K562 (cell line): ENCODE measurements around the gene PPP1R3E. TPM values are rescaled to one million over a fixed set of nuclear protein-coding genes. Genes with fewer than 3 reads are reported as not detected.

ENCODE experiments used
- BRD9 ChIP-seq: fragments of 450-650 bp; IDR thresholded peaks from 2 replicates; pipeline ENCODE4 v1.6.1; 2018; ENCODE audit warnings: low read depth; ENCODE audit not compliant: partially characterized antibody
- CBX8 ChIP-seq: fragments of 200-600 bp; sonication (generic); IDR thresholded peaks from 2 replicates; pipeline ENCODE4 v1.6.1; 2012; ENCODE audit warnings: borderline replicate concordance, mixed run types, low read depth, mild to moderate bottlenecking, moderate library complexity, mixed read lengths, low read length, control low read depth, inconsistent platforms; ENCODE audit not compliant: poor library complexity, severe bottlenecking; ENCODE audit errors: extremely low read depth
- ELF4 ChIP-seq: fragments of 450-650 bp; formaldehyde crosslinking; IDR thresholded peaks from 2 replicates; pipeline ENCODE4 v1.4.0; 2022; ENCODE audit warnings: missing genetic modification characterization
- GATAD2B ChIP-seq: fragments of 450-650 bp; IDR thresholded peaks from 2 replicates; pipeline ENCODE4 v1.6.1; 2017; ENCODE audit warnings: mild to moderate bottlenecking, borderline replicate concordance
- MEF2A ChIP-seq: IDR thresholded peaks from 2 replicates; pipeline ENCODE4 v1.6.1; 2011; ENCODE audit warnings: low read depth, mild to moderate bottlenecking, low read length, moderate library complexity; ENCODE audit not compliant: control insufficient read depth
- MTA3 ChIP-seq: fragments of 450-650 bp; formaldehyde crosslinking; IDR thresholded peaks from 2 replicates; pipeline ENCODE4 v1.6.1; 2017; ENCODE audit warnings: mild to moderate bottlenecking, borderline replicate concordance
- MYNN ChIP-seq, 2 experiments: sonication (generic); formaldehyde crosslinking in 1 of 2; IDR thresholded peaks; 2 replicates each; pipeline versions ENCODE4 v1.5.0 to v1.6.1; 2016 to 2020; ENCODE audit warnings: antibody characterized with exemption in 1 of 2, missing genetic modification reagents in 1 of 2
- PHB2 ChIP-seq: fragments of 450-650 bp; IDR thresholded peaks from 2 replicates; pipeline ENCODE4 v1.6.1; 2017; ENCODE audit warnings: low read depth
- POLR2B ChIP-seq: fragments of 450-650 bp; IDR thresholded peaks from 2 replicates; pipeline ENCODE4 v1.6.1; 2018; ENCODE audit warnings: low read depth; ENCODE audit not compliant: partially characterized antibody
- RHOXF2B ChIP-seq: fragments of 250-450 bp; sonication (Bioruptor Pico); conservative IDR thresholded peaks from 2 replicates; pipeline ENCODE4 v1.5.1; 2021
- SAFB2 ChIP-seq: fragments of 200-400 bp; formaldehyde crosslinking; IDR thresholded peaks from 2 replicates; pipeline ENCODE4 v1.6.1; 2018; ENCODE audit warnings: borderline replicate concordance, low read length, low read depth, moderate library complexity; ENCODE audit not compliant: severe bottlenecking
- SMAD1 ChIP-seq: fragments of 150-350 bp; IDR thresholded peaks from 2 replicates; pipeline ENCODE4 v1.6.1; 2014; ENCODE audit warnings: low read length, low read depth; ENCODE audit not compliant: partially characterized antibody
- SOX6 ChIP-seq: fragments of 450-650 bp; IDR thresholded peaks from 2 replicates; pipeline ENCODE4 v1.6.1; 2014; ENCODE audit warnings: mild to moderate bottlenecking
- TAF1 ChIP-seq: IDR thresholded peaks from 2 replicates; pipeline ENCODE4 v1.6.1; 2011; ENCODE audit warnings: mild to moderate bottlenecking, low read length, moderate library complexity; ENCODE audit not compliant: insufficient read depth, control insufficient read depth, severe bottlenecking; ENCODE audit errors: extremely low read depth
- ZC3H11A ChIP-seq: IDR thresholded peaks from 2 replicates; pipeline ENCODE4 v1.6.1; 2012; ENCODE audit warnings: low read depth, low read length, improper control_type of control experiment
- ZNF143 ChIP-seq: sonication (generic); formaldehyde crosslinking; IDR thresholded peaks from 2 replicates; pipeline ENCODE4 v1.9.0; 2022; ENCODE audit warnings: mild to moderate bottlenecking, missing genetic modification reagents
- ZNF165 ChIP-seq: fragments of 250-450 bp; sonication (Bioruptor Pico); IDR thresholded peaks from 2 replicates; pipeline ENCODE4 v1.4.0; 2020; ENCODE audit warnings: borderline replicate concordance
- ZNF23 ChIP-seq: fragments of 250-450 bp; sonication (Bioruptor Pico); IDR thresholded peaks from 2 replicates; pipeline ENCODE4 v1.4.0; 2020; ENCODE audit warnings: mild to moderate bottlenecking
- ZNF436 ChIP-seq: fragments of 250-450, 450-650 bp; sonication (Bioruptor Pico); formaldehyde crosslinking; IDR thresholded peaks from 2 replicates; pipeline ENCODE4 v1.7.0; 2020; ENCODE audit warnings: mild to moderate bottlenecking
- ZNF551 ChIP-seq: fragments of 250-450 bp; sonication (Bioruptor Pico); IDR thresholded peaks from 2 replicates; pipeline ENCODE4 v1.5.0; 2021; ENCODE audit warnings: mild to moderate bottlenecking, moderate library complexity
- polyA plus RNA-seq, 8 experiments: library from polyadenylated mRNA; depleted of rRNA in 4 of 8; stranded (reverse) in 5 of 8; unstranded in 3 of 8; fragments of >200 nt; fragmentation: Nextera tagmentation in 2 of 8; fragmentation: Illumina TruSeq in 1 of 8; extraction: Ambion mirVana in 2 of 8; extraction: Trizol in 1 of 8; gene quantifications; 2 replicates each; pipeline versions ENCODE4 v1.2.1 to v1.2.3, GENCODE V29; 2011 to 2014; ENCODE audit warnings: inconsistent platforms in 1 of 8, missing spikeins in 1 of 8
- total RNA-seq, 7 experiments: library from RNA; depleted of rRNA in 6 of 7; stranded (reverse); fragments of >200 nt in 6 of 7; fragmentation: Illumina TruSeq in 2 of 7; extraction: Trizol in 2 of 7; gene quantifications; 2 replicates each; pipeline versions ENCODE4 v1.2.1 to v1.2.3, GENCODE V29; 2011 to 2021; ENCODE audit warnings: low replicate concordance in 1 of 7
- TF ChIP-seq, protein P1 (sequence below): fragments of 250-450 bp; sonication (Bioruptor Pico); IDR thresholded peaks from 2 replicates; pipeline ENCODE4 v1.4.0; 2020
- TF ChIP-seq, protein P2 (sequence below): fragments of 250-450 bp; sonication (Bioruptor Pico); IDR thresholded peaks from 2 replicates; pipeline ENCODE4 v1.8.0; 2022; ENCODE audit warnings: moderate library complexity, mild to moderate bottlenecking, inconsistent platforms
- TF ChIP-seq, protein P3 (sequence below): sonication (generic); formaldehyde crosslinking; IDR thresholded peaks from 2 replicates; pipeline ENCODE4 v1.8.1; 2023; ENCODE audit warnings: mild to moderate bottlenecking, missing genetic modification reagents

Gene PPP1R3E
- total and polyA plus RNA-seq, 9 of the 15 experiments (the other 6 are each of a cell fraction or from before 2014, with no cell fraction given): 3.2 to 18.4 (median 7.6) TPM

DNA sequence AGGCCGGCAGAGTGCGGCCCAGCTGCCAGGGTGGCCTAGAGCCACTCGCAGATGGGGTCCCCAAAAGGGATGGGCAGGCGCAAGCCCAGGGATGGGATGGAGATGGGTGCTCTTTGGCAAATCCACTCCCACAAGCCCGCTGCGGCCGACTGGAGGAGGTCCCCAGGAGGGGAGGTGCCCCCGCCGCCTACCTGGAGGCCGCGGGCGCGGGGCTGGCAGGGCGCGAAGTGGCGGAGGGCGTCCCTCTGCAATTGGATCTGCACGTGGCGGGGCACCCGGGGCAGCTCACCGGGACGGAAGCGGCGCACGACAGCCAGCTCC is 730 bp downstream of the PPP1R3E start (continued):
- TF ChIP-seq, protein P1, sequence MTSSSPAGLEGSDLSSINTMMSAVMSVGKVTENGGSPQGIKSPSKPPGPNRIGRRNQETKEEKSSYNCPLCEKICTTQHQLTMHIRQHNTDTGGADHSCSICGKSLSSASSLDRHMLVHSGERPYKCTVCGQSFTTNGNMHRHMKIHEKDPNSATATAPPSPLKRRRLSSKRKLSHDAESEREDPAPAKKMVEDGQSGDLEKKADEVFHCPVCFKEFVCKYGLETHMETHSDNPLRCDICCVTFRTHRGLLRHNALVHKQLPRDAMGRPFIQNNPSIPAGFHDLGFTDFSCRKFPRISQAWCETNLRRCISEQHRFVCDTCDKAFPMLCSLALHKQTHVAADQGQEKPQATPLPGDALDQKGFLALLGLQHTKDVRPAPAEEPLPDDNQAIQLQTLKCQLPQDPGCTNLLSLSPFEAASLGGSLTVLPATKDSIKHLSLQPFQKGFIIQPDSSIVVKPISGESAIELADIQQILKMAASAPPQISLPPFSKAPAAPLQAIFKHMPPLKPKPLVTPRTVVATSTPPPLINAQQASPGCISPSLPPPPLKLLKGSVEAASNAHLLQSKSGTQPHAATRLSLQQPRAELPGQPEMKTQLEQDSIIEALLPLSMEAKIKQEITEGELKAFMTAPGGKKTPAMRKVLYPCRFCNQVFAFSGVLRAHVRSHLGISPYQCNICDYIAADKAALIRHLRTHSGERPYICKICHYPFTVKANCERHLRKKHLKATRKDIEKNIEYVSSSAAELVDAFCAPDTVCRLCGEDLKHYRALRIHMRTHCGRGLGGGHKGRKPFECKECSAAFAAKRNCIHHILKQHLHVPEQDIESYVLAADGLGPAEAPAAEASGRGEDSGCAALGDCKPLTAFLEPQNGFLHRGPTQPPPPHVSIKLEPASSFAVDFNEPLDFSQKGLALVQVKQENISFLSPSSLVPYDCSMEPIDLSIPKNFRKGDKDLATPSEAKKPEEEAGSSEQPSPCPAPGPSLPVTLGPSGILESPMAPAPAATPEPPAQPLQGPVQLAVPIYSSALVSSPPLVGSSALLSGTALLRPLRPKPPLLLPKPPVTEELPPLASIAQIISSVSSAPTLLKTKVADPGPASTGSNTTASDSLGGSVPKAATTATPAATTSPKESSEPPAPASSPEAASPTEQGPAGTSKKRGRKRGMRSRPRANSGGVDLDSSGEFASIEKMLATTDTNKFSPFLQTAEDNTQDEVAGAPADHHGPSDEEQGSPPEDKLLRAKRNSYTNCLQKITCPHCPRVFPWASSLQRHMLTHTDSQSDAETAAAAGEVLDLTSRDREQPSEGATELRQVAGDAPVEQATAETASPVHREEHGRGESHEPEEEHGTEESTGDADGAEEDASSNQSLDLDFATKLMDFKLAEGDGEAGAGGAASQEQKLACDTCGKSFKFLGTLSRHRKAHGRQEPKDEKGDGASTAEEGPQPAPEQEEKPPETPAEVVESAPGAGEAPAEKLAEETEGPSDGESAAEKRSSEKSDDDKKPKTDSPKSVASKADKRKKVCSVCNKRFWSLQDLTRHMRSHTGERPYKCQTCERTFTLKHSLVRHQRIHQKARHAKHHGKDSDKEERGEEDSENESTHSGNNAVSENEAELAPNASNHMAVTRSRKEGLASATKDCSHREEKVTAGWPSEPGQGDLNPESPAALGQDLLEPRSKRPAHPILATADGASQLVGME (CRISPR knock-in tag): peak; percentile 79; the same call in 1 of the 2 replicates
- TF ChIP-seq ZNF165 (no peak), SOX6 (no peak), ZNF23 (CRISPR knock-in tag) (no peak), MTA3 (no peak), MEF2A (no peak), ZNF436 (CRISPR knock-in tag) (no peak), MYNN (IDR thresholded peaks at IDR 0.05) (peak; percentile 28; the same call in 1 of the 2 replicates), MYNN (CRISPR knock-in tag; IDR thresholded peaks at IDR 0.05) (no peak), SAFB2 (no peak), ZNF143 (no peak), SMAD1 (no peak), GATAD2B (no peak), ZC3H11A (no peak), RHOXF2B (CRISPR knock-in tag) (0 out of 2 replicates have a peak, but pooled peaks have one; percentile 80), TAF1 (peak; percentile 3), ZNF551 (CRISPR knock-in tag) (no peak), BRD9 (no peak), PHB2 (no peak), CBX8 (no peak), POLR2B (peak; percentile 72), ELF4 (CRISPR knock-in tag) (no peak)
- TF ChIP-seq, protein P2, sequence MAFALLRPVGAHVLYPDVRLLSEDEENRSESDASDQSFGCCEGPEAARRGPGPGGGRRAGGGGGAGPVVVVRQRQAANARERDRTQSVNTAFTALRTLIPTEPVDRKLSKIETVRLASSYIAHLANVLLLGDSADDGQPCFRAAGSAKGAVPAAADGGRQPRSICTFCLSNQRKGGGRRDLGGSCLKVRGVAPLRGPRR (CRISPR knock-in tag): no peak
- TF ChIP-seq, protein P3, sequence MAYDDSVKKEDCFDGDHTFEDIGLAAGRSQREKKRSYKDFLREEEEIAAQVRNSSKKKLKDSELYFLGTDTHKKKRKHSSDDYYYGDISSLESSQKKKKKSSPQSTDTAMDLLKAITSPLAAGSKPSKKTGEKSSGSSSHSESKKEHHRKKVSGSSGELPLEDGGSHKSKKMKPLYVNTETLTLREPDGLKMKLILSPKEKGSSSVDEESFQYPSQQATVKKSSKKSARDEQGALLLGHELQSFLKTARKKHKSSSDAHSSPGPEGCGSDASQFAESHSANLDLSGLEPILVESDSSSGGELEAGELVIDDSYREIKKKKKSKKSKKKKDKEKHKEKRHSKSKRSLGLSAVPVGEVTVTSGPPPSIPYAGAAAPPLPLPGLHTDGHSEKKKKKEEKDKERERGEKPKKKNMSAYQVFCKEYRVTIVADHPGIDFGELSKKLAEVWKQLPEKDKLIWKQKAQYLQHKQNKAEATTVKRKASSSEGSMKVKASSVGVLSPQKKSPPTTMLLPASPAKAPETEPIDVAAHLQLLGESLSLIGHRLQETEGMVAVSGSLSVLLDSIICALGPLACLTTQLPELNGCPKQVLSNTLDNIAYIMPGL: no peak
